Chondrocyte (in vitro differentiated cells): ENCODE data around the gene SEMA4G. TPM values are rescaled to one million over a fixed set of nuclear protein-coding genes. Genes with fewer than 3 reads are reported as not detected.

ENCODE experiments used
- DNase-seq: peaks from one replicate; pipeline ENCODE4 v3.0.0; 2021; ENCODE audit warnings: mixed read lengths, low spot score
- H3K27ac Mint-ChIP-seq: one replicate; pipeline ENCODE4 v1.8.0; 2021; ENCODE audit warnings: mild to moderate bottlenecking, moderate library complexity, mixed read lengths; ENCODE audit not compliant: unreplicated experiment
- H3K27me3 Mint-ChIP-seq: 2 replicates; pipeline ENCODE4 v1.8.0; 2021; ENCODE audit warnings: low read depth, mixed read lengths
- H3K36me3 Mint-ChIP-seq: 2 replicates; pipeline ENCODE4 v1.8.0; 2021; ENCODE audit warnings: low read depth, mixed read lengths
- H3K4me1 Mint-ChIP-seq: 2 replicates; pipeline ENCODE4 v1.8.0; 2021; ENCODE audit warnings: low read depth, mild to moderate bottlenecking, mixed read lengths
- H3K4me3 Mint-ChIP-seq: one replicate; pipeline ENCODE4 v1.8.0; 2021; ENCODE audit warnings: mild to moderate bottlenecking, moderate library complexity, mixed read lengths; ENCODE audit not compliant: unreplicated experiment
- H3K9me3 Mint-ChIP-seq: 2 replicates; pipeline ENCODE4 v1.8.0; 2021; ENCODE audit warnings: low read depth, mixed read lengths
- total RNA-seq: library from RNA; stranded (reverse); gene quantifications from 3 replicates; pipeline ENCODE4 v1.2.1, GENCODE V29; 2021
- TF ChIP-seq, protein P1 (sequence below): fragments of 200-600 bp; sonication (generic); IDR thresholded peaks from 2 replicates; pipeline ENCODE4 v1.5.0; 2021; ENCODE audit warnings: antibody characterized with exemption, mild to moderate bottlenecking, moderate library complexity

The SEMA4G gene
- total RNA-seq, 1 donor from 2014 or later, result 8.0 TPM

- peaks cover 27% of the 10 kb centered on the region for H3K4me1 Mint-ChIP-seq
- H3K27me3 Mint-ChIP-seq, result no peaks in the 10 kb centered on the region
- H3K4me3 Mint-ChIP-seq, result no peak overlapping the region
- no peaks in the 10 kb centered on the region for H3K9me3 Mint-ChIP-seq
- no peak overlapping the region for H3K27ac Mint-ChIP-seq
- DNase-seq, result peak; percentile 54
- TF ChIP-seq, protein P1, sequence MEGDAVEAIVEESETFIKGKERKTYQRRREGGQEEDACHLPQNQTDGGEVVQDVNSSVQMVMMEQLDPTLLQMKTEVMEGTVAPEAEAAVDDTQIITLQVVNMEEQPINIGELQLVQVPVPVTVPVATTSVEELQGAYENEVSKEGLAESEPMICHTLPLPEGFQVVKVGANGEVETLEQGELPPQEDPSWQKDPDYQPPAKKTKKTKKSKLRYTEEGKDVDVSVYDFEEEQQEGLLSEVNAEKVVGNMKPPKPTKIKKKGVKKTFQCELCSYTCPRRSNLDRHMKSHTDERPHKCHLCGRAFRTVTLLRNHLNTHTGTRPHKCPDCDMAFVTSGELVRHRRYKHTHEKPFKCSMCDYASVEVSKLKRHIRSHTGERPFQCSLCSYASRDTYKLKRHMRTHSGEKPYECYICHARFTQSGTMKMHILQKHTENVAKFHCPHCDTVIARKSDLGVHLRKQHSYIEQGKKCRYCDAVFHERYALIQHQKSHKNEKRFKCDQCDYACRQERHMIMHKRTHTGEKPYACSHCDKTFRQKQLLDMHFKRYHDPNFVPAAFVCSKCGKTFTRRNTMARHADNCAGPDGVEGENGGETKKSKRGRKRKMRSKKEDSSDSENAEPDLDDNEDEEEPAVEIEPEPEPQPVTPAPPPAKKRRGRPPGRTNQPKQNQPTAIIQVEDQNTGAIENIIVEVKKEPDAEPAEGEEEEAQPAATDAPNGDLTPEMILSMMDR, result no peak
- H3K36me3 Mint-ChIP-seq, result peaks cover 4% of the 10 kb centered on the region
Measured at GRCh38 chr10:100984672-100985177, 15.4 kb downstream of the SEMA4G start.

GRCh38 chr10:100985336-100985735 lies 16.0 kb downstream of the SEMA4G start:
- TF ChIP-seq, protein P1, result no peak
- H3K4me1 Mint-ChIP-seq, result peaks cover 27% of the 10 kb centered on the region
- no peaks in the 10 kb centered on the region for H3K27me3 Mint-ChIP-seq
- H3K4me3 Mint-ChIP-seq, result no peak overlapping the region
- H3K27ac Mint-ChIP-seq, result no peak overlapping the region
- no peaks in the 10 kb centered on the region for H3K9me3 Mint-ChIP-seq
- DNase-seq, result peak; percentile 53
- peaks cover 5% of the 10 kb centered on the region for H3K36me3 Mint-ChIP-seq

GRCh38 chr10:100986623-100986951 lies 17.3 kb downstream of the SEMA4G start:
- H3K9me3 Mint-ChIP-seq, result no peaks in the 10 kb centered on the region
- TF ChIP-seq, protein P1, result no peak
- peak overlapping the region; percentile 96 for H3K27ac Mint-ChIP-seq
- peaks cover 13% of the 10 kb centered on the region for H3K36me3 Mint-ChIP-seq
- DNase-seq, result no peak
- H3K4me1 Mint-ChIP-seq, result peaks cover 27% of the 10 kb centered on the region
- peak overlapping the region; percentile 100 for H3K4me3 Mint-ChIP-seq
- H3K27me3 Mint-ChIP-seq, result no peaks in the 10 kb centered on the region

DNA sequence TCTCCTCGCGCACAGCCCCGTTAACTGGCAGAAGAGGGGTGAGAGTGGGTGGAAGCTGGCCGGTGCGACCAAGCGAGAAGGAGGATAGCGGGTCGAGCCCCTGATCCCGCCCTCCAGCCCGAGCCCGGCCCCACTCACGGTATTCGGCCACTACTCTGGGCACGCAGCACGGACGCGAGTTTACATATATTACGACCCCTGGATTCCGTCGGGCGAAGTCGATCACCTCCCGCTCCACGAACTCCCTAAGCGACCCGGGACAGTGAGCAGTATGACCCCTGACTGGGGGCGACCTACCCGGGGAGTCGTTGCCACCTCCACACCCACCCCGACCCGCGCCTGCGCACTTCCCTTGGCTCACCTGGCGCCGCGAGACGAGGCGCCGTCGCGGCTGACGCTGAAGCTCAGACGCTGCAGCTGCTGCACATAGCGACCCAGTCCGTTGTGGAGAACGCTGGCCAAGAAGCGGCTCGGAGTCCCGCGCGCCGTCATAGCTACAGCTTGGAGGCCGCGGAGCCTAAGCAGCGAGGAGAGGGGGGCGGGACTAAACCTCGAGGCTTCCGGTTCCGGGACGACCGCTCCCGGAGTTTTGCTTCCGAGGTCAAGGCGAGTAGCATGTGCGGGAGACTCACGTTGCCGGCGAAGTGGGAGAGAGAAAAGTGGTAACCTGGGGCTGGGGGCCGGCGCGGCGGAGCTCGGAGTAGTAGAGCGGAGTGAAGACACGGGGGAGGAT lies 17.8 kb downstream of the SEMA4G start, which contains the start of the genes MRPL43 and TWNK:
Gene MRPL43 (minus strand): TSS at position 546 of the 733 bp plus-strand sequence. CDS start 54 bp downstream, at position 492.
Gene TWNK (plus strand): TSS at position 592 of the 733 bp plus-strand sequence. CDS start 668 bp downstream, outside the sequence.
- H3K27me3 Mint-ChIP-seq, result no peaks in the 10 kb centered on the region
- H3K36me3 Mint-ChIP-seq, result peaks cover 12% of the 10 kb centered on the region
- DNase-seq, result peak; percentile 95
- peaks cover 27% of the 10 kb centered on the region for H3K4me1 Mint-ChIP-seq
- peak within 1 kb of the TSS; percentile 100 for H3K4me3 Mint-ChIP-seq
- peak within 1 kb of the TSS; percentile 96 for H3K27ac Mint-ChIP-seq
- TF ChIP-seq, protein P1, result no peak
- H3K9me3 Mint-ChIP-seq, result no peaks in the 10 kb centered on the region

GRCh38 chr10:100987685-100988049 lies 18.4 kb downstream of the SEMA4G start:
- no peak for DNase-seq
- peak overlapping the region; percentile 96 for H3K27ac Mint-ChIP-seq
- H3K36me3 Mint-ChIP-seq, result peaks cover 12% of the 10 kb centered on the region
- H3K4me1 Mint-ChIP-seq, result peaks cover 27% of the 10 kb centered on the region
- H3K4me3 Mint-ChIP-seq, result peak overlapping the region; percentile 100
- H3K27me3 Mint-ChIP-seq, result no peaks in the 10 kb centered on the region
- TF ChIP-seq, protein P1, result no peak
- H3K9me3 Mint-ChIP-seq, result no peaks in the 10 kb centered on the region
